Effector memory CD8-positive, alpha-beta T cell (primary cell): ENCODE data around the gene E2F7.
"Not testable (repeated sequence)": the region's sequence is repeated elsewhere in the genome, so short reads cannot be mapped to it uniquely, and the experiment has no call there.

Experiments
- ATAC-seq: fragments of 150-1000 bp; cut with Tn5 transposase; replicated peaks from 2 replicates; pipeline ENCODE4 v1.10.0; 2021; ENCODE audit warnings: mild to moderate bottlenecking, moderate library complexity
- DNase-seq, 3 experiments: peaks; one replicate each; pipeline ENCODE4 v3.0.0; 2021
- H3K27ac Mint-ChIP-seq, 2 donors: one replicate each; pipeline ENCODE4 v1.8.0; 2022; ENCODE audit warnings: mild to moderate bottlenecking in 2 of 2, mixed read lengths in 2 of 2, moderate library complexity in 2 of 2
- H3K27me3 Mint-ChIP-seq, 2 donors: one replicate each; pipeline ENCODE4 v1.8.0; 2022; ENCODE audit warnings: mixed read lengths in 2 of 2
- H3K36me3 Mint-ChIP-seq: one replicate; pipeline ENCODE4 v1.8.0; 2022; ENCODE audit warnings: mild to moderate bottlenecking, moderate library complexity, mixed read lengths; ENCODE audit not compliant: insufficient read depth
- H3K4me1 Mint-ChIP-seq, 2 donors: one replicate each; pipeline ENCODE4 v1.8.0; 2022; ENCODE audit warnings: low read depth in 2 of 2, mixed read lengths in 2 of 2
- H3K4me3 Mint-ChIP-seq, 2 donors: one replicate each; pipeline ENCODE4 v1.8.0; 2022; ENCODE audit warnings: mild to moderate bottlenecking in 2 of 2, mixed read lengths in 2 of 2, moderate library complexity in 2 of 2
- H3K9me3 Mint-ChIP-seq, 2 donors: one replicate each; pipeline ENCODE4 v1.8.0; 2022; ENCODE audit warnings: mixed read lengths in 2 of 2

E2F7 gene

DNA sequence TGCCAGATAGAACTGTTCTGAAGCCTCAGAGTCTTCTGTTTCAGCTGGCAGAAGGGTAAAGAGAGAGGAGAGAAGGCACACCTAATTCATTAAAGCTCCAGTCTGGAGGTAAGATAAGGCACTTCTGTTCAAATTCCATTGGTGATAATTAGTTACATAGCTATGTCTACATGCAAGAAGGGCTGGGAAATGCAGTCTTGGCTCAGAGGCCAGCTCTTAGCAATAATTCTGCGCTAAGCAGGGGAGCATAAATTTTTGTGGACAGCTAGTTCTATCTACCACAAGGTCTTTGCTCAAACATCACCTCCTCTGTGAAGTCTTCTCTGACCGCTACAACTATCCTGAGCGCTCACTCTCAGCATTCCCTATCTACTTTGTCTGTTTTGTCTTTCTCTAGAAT is 14.3 kb upstream of the E2F7 start:
- peaks cover 0 to 5% of the 10 kb centered on the region in 2 donors for H3K9me3 Mint-ChIP-seq
- no peaks in the 10 kb centered on the region for H3K4me1 Mint-ChIP-seq
- H3K4me3 Mint-ChIP-seq: no peak overlapping the region
- no peaks in the 10 kb centered on the region for H3K36me3 Mint-ChIP-seq
- no peak overlapping the region for H3K27ac Mint-ChIP-seq
- H3K27me3 Mint-ChIP-seq: peaks cover 34 to 50% of the 10 kb centered on the region in 2 donors
- ATAC-seq: no peak
- DNase-seq: no peak

DNA sequence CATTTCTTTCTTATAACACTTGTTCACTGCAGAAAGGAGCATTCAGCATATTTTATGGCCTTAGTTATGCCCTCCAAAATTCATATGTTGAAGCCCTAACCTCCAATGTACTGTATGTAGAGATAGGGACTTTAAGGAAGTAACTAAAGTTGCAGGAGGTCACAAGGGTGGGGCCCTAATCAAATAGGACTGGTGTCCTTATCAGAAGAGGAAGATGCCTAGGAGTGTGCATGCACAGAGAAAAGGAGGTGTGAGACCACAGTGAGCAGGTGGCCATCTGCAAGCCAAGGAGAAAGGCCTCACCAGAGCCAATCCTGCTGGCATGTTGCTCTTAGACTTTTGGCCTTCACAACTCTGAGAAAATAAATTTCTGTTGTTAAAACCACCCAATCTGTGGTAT is 12.9 kb upstream of the E2F7 start:
- H3K4me3 Mint-ChIP-seq: no peak overlapping the region

DNA sequence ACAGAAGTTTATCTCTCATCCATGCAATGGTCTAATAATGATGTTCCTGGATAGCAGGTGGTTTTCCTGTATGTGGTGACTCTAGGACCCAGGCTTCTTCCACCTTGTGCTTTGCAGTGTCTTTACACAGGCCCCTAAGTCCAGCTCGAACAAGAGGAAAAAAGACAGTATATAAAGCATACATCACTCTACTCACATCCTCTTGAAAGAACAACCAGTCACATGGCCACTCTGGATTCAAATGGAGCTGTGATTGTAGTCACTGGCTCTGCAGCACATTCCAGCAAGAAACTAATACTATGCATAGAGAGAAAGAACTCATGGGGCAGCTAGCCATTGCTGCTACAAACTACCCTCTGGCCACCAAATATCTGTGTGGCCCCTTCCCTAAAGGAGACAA is 11.5 kb upstream of the E2F7 start:
- H3K4me3 Mint-ChIP-seq: no peak overlapping the region
- H3K4me1 Mint-ChIP-seq: peaks cover 0 to 1% of the 10 kb centered on the region in 2 donors
- H3K27ac Mint-ChIP-seq: no peak overlapping the region
- no peaks in the 10 kb centered on the region for H3K36me3 Mint-ChIP-seq
- peaks cover 34 to 50% of the 10 kb centered on the region in 2 donors for H3K27me3 Mint-ChIP-seq
- ATAC-seq (no peak), DNase-seq (no peak)
- H3K9me3 Mint-ChIP-seq: peaks cover 0 to 5% of the 10 kb centered on the region in 2 donors

More for the DNA sequence above, 12.9 kb upstream of the E2F7 start:
- Mint-ChIP-seq H3K27me3 (peaks cover 34 to 50% of the 10 kb centered on the region in 2 donors), H3K4me1 (no peaks in the 10 kb centered on the region), H3K9me3 (peaks cover 0 to 5% of the 10 kb centered on the region in 2 donors), H3K27ac (no peak overlapping the region), H3K36me3 (no peaks in the 10 kb centered on the region)
- no peak for DNase-seq
- no peak for ATAC-seq

DNA sequence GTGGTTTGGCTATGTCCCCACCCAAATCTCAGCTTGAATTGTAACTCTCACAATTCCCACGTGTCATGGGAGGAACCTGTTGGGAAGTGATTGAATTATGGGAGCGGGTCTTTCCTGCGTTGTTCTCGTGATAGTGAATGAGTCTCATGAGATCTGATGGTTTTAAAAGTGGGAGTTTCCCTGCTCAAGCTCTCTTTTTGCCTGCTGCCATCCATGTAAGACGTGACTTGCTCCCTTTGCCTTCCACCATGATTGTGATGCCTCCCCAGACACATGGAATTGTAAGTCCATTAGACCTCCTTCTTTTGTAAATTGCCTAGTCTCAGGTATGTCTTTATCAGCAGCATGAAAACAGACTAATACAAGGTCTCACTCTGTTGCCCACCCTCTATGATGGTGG is 8.5 kb upstream of the E2F7 start:
- not testable (repeated sequence) for H3K4me1 Mint-ChIP-seq, H3K36me3 Mint-ChIP-seq, H3K9me3 Mint-ChIP-seq, H3K4me3 Mint-ChIP-seq, DNase-seq, H3K27ac Mint-ChIP-seq, ATAC-seq
- peaks cover 19 to 25% of the 10 kb centered on the region in 2 donors for H3K27me3 Mint-ChIP-seq

DNA sequence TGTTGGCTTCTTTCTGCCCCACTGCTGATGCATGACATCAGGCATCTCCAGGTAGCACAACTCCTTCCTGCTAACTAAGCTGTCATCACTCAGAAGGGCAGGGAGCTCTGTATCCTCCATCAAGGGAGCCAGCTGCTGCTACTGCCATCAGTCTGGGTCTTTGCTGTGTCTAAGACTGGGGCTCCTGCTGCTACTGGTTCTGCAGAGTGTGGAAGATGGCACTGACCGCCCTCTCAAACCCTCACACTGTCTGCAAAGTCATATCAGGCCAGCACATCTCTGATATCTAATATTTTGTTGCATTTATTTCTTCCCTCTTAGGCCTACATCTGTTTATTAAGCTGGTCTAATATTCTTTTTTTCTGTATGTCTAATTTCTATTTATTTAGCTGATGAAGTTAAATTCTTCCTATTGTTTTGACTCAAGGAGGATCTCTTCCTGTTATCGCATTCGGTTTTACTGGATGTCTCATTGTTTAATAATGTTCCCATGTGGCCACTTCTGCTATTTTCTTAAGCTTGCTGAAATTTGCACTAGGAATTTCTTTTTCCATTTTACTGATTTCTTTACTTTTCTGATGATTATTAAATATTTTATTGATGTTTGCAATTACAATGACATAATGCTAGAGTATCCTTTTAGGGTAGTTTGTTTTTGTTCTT is 7.6 kb upstream of the E2F7 start:
- peaks cover 0 to 4% of the 10 kb centered on the region in 2 donors for H3K4me1 Mint-ChIP-seq
- ATAC-seq (no peak), DNase-seq (no peak)
- H3K36me3 Mint-ChIP-seq: no peaks in the 10 kb centered on the region
- H3K4me3 Mint-ChIP-seq: no peak overlapping the region
- H3K9me3 Mint-ChIP-seq: peaks cover 0 to 3% of the 10 kb centered on the region in 2 donors
- peaks cover 18 to 21% of the 10 kb centered on the region in 2 donors for H3K27me3 Mint-ChIP-seq
- H3K27ac Mint-ChIP-seq: peak overlapping the region in 1 of 2 donors; percentile 29

DNA sequence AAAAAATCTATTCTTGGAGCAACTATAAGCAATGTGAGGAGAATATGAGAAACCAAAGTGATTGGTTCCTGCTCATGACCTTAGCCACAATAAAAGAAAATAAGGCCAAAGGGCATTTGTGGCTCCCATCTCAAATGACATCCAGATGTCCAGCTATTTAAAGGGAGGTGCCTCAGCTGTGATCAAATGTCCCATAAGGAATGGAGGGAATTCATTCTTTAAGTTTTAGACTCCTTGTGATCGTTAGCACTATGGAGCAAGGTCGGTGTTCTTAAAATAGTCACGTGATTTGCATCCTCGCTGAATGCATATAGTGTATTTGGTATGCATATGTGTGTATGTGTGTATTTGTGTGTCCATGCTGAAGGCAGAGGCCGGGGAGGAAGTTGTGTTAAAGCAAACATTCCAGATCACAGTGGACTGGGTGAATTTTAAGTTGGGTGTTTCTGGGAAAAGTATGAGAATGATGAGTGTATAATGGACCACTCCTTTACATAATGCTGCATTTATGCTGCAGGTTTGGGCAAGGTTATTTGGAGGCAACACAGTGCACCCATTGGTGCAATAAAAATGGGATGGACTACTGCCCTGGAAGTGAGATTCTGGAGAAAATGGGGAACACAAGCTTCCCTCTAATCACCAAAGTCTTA is 5.6 kb upstream of the E2F7 start:
- Mint-ChIP-seq H3K4me3 (no peak overlapping the region), H3K27ac (no peak overlapping the region), H3K4me1 (peaks cover 0 to 4% of the 10 kb centered on the region in 2 donors), H3K9me3 (no peaks in the 10 kb centered on the region), H3K36me3 (no peaks in the 10 kb centered on the region), H3K27me3 (peaks cover 0 to under 1% of the 10 kb centered on the region in 2 donors)
- ATAC-seq (no peak), DNase-seq (no peak)

DNA sequence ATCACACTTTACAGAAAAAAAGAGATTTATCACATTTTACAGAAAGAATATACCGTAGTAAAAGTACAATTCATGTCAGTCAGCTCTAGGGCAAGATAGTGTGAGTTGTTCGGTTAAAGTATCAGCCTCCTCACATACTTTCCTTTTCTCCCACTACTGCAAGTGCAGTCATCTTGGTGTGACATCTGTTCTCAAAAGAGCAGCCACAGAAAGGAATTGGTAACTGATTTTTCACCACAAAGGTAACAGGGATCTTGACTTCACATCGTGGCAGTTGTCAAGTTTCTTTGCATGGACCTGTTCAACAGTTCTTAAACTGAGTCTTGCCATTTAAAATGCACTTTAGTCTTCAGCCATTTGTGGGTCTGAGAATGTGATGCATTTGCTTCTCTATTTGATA is 5.0 kb upstream of the E2F7 start:
- Mint-ChIP-seq H3K36me3 (no peaks in the 10 kb centered on the region), H3K27ac (no peak overlapping the region), H3K9me3 (no peaks in the 10 kb centered on the region), H3K4me3 (no peak overlapping the region), H3K4me1 (peaks cover 0 to 4% of the 10 kb centered on the region in 2 donors), H3K27me3 (no peaks in the 10 kb centered on the region)
- no peak for ATAC-seq
- DNase-seq: no peak

DNA sequence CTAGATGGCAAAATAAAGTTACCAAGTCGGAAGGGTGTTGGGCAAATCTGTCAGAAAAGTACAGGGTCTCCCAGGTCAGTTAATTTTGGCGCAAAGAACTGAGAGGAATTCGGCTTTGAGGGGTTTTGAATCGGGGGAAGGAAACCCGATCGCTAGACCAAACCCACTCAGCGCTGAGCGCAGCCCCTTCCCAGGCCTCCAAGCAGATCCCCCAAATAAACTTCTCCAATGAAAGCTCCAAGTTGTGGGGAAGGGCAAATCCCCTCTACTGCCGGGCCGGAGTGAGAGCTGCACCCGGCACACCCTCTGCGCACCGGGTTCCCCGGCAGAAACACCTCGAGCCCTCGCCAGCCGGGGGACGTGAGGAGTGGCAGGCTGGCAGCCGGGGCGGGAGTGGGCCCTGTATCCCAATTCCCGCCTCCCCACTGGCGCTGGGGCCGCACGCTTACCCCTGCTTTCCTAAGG is 441 bp downstream of the E2F7 start:
- Mint-ChIP-seq H3K27me3 (peaks cover 14 to 24% of the 10 kb centered on the region in 2 donors), H3K27ac (peak overlapping the region in 1 of 2 donors; percentile 66), H3K36me3 (peaks cover 3% of the 10 kb centered on the region), H3K4me3 (peak overlapping the region; percentile 81 to 84), H3K4me1 (peaks cover 6 to 13% of the 10 kb centered on the region in 2 donors), H3K9me3 (no peaks in the 10 kb centered on the region)
- DNase-seq (no peak), ATAC-seq (peak; percentile 35)

DNA sequence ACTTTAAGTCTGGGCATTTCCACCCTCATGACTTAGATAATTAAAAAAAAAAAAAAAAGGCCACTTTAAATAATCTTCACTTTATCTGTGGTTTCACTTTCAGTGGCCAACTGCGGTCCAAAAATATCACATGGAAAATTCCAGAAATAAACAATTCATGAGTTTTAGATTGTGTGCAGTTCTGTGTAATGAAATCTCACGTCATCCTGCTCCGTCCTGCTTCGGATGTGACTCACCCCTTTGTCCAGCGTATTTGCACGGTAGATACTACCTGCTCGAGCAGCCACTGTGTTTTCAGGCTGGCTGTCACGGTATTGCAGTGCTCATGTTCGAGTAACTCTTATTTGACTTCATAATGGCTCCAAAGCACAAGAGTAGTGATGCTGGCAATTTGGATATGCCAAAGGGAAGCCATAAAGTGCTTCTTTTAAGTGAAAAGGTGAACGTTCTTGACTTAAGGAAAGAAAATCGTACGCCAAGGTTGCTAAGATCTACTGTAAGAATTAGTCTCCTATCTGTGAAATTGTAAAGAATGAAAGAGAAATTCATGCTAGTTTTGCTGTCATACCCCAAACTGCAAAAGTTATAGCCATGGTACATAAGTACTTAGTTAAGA is 2.4 kb downstream of the E2F7 start:
- H3K9me3 Mint-ChIP-seq: no peaks in the 10 kb centered on the region
- no peak overlapping the region for H3K27ac Mint-ChIP-seq
- peaks cover 14 to 24% of the 10 kb centered on the region in 2 donors for H3K27me3 Mint-ChIP-seq
- peak overlapping the region in 1 of 2 donors; percentile 51 for H3K4me3 Mint-ChIP-seq
- DNase-seq (no peak), ATAC-seq (no peak)
- peaks cover 5 to 13% of the 10 kb centered on the region in 2 donors for H3K4me1 Mint-ChIP-seq
- peaks cover 3% of the 10 kb centered on the region for H3K36me3 Mint-ChIP-seq

DNA sequence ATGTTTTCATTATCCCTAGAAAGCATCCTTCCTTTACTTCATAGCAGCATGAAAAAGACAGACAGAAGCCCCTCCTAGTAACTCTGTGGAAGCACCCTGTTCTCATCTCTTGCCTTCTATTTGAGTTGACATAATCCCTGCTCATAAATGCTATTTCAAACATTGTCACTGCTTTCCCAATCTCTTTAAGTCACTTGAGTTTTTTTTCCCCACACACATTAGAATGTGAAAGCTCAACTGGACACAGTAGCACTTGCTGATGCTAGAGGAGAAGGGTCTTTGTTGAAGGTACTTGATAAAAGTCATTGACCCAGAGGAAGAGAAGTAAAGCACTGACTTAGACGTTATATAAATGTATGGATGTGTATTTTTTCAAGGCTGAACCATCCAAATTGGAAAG is 3.0 kb downstream of the E2F7 start:
- DNase-seq: no peak
- peaks cover 5 to 13% of the 10 kb centered on the region in 2 donors for H3K4me1 Mint-ChIP-seq
- no peak overlapping the region for H3K4me3 Mint-ChIP-seq
- ATAC-seq: no peak
- peaks cover 3% of the 10 kb centered on the region for H3K36me3 Mint-ChIP-seq
- H3K9me3 Mint-ChIP-seq: no peaks in the 10 kb centered on the region
- peaks cover 14 to 24% of the 10 kb centered on the region in 2 donors for H3K27me3 Mint-ChIP-seq
- no peak overlapping the region for H3K27ac Mint-ChIP-seq

DNA sequence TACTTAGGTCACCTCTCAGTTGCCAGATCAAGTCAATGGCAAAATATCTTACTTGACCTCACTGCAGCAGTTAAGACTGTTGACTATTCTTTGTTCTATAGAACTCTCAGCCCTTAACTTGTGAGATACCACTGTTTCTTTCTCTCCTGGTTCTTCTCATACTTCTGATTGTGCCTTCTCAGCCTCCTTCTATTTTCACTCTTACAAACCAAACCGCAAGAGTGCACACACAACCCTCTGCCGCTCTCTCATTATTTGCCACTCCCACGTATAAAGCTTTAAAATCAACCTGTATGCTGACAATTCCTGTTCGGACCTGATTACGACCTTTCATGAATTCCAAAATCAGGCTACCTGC is 4.5 kb downstream of the E2F7 start:
- Mint-ChIP-seq H3K9me3 (no peaks in the 10 kb centered on the region), H3K36me3 (peaks cover 5% of the 10 kb centered on the region), H3K4me1 (peaks cover 5 to 13% of the 10 kb centered on the region in 2 donors), H3K4me3 (peak overlapping the region in 1 of 2 donors; percentile 10), H3K27ac (no peak overlapping the region), H3K27me3 (peaks cover 14 to 24% of the 10 kb centered on the region in 2 donors)
- DNase-seq (no peak), ATAC-seq (no peak)

DNA sequence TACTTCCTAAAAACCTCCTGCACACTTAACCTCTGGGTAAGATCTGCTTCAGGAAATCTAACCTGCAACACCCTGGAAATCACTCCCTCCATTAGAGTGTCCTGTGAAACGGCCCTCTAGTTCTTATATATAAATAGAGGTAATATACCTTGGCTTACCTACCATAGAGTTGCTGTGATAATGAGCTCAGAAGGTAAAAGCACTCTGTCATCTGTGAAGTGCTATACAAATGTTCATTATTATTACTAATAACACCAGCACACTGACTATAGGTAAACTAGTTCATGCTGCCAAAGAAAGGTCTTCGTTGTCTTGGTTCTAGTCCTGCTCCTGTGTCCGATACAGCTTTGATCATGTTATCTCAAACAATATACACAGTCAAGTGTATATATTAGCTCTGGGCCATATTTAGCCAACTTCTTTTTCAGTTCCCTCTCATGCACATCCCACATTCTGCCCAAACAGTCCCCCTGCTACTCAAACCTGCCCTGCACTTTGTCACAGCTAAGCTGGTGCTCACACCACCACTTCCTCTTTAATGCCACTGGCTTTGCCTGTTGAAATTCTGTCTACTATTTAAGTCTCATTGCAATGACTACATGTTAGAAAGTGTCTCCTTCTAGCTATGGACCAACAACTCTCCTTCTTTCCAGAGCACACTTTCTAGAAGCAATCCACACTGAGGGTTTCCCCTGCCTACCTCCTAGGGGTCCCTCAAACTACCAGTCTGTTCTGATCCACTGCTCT is 5.1 kb downstream of the E2F7 start:
- no peak overlapping the region for H3K4me3 Mint-ChIP-seq
- peaks cover 5% of the 10 kb centered on the region for H3K36me3 Mint-ChIP-seq
- H3K27me3 Mint-ChIP-seq: peaks cover 14 to 24% of the 10 kb centered on the region in 2 donors
- ATAC-seq: no peak
- H3K9me3 Mint-ChIP-seq: no peaks in the 10 kb centered on the region
- H3K27ac Mint-ChIP-seq: no peak overlapping the region
- peaks cover 5 to 13% of the 10 kb centered on the region in 2 donors for H3K4me1 Mint-ChIP-seq
- DNase-seq: no peak

DNA sequence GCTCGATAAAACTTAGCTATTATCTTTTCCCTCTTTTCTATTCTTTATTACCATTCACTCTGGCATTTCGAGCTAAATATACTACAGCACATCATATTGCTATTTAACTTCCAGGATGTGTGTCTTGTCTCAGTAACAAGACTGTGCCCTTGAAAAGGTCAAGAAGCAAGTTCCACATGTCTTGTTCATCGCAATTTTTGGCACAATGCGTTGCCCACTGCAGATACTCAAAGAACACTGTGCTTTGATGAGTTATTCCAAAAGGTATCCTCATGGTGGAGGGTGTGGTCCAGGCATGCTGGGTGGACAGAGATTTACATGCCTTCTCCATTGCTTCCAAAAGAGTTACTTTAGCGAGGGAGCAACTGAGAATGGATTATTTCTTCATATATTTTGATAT is 6.6 kb downstream of the E2F7 start:
- H3K27me3 Mint-ChIP-seq: peaks cover 14 to 24% of the 10 kb centered on the region in 2 donors
- no peak overlapping the region for H3K27ac Mint-ChIP-seq
- no peak for ATAC-seq
- peaks cover 2 to 8% of the 10 kb centered on the region in 2 donors for H3K4me1 Mint-ChIP-seq
- no peak for DNase-seq
- H3K4me3 Mint-ChIP-seq: no peak overlapping the region
- peaks cover 5% of the 10 kb centered on the region for H3K36me3 Mint-ChIP-seq
- H3K9me3 Mint-ChIP-seq: no peaks in the 10 kb centered on the region
